Right cardiac atrium (tissue), 5 donors: ENCODE data around the gene DNAJC7. TPM values are rescaled to one million over a fixed set of nuclear protein-coding genes. Genes with fewer than 3 reads are reported as not detected.

Experiments
- ATAC-seq, 2 donors: fragments of 200-7000 bp; cut with Tn5 transposase; one replicate each; pipeline versions ENCODE4 v1.8.0 to v1.9.1; 2020; ENCODE audit warnings: moderate library complexity in 2 of 2, mild to moderate bottlenecking in 1 of 2
- DNase-seq, 3 donors: peaks; one replicate each; pipeline ENCODE4 v3.0.0-alpha.2; 2020
- H3K27ac ChIP-seq: one replicate; pipeline ENCODE4 v1.5.1; 2013; ENCODE audit warnings: mild to moderate bottlenecking, low read length, control low read depth, moderate library complexity
- H3K27me3 ChIP-seq: one replicate; pipeline ENCODE4 v1.6.1; 2013; ENCODE audit not compliant: control insufficient read depth, insufficient read depth
- H3K4me1 ChIP-seq: one replicate; pipeline ENCODE4 v1.6.1; 2013; ENCODE audit warnings: low read length; ENCODE audit not compliant: control insufficient read depth, insufficient read depth
- H3K4me3 ChIP-seq: one replicate; pipeline ENCODE4 v1.5.1; 2013; ENCODE audit warnings: low read length, control low read depth
- H3K9me3 ChIP-seq: one replicate; pipeline ENCODE4 v1.6.1; 2013; ENCODE audit warnings: low read length; ENCODE audit not compliant: control insufficient read depth
- WGBS: extraction: QIAGEN DNeasy Blood & Tissue Kit; methylation state at CpG from one replicate; pipeline ENCODE4 v1.1.7; 2013; 5-methylcytosine and 5-hydroxymethylcytosine counted together
- intact Hi-C, 4 donors: fragments of 100-400 bp; cut with DNase I; formaldehyde crosslinking; loops; one replicate each; pipeline versions ENCODE4 v1.11.0 to v1.14.0; 2022 to 2023
- polyA plus RNA-seq: library from polyadenylated mRNA; stranded (reverse); fragments of 200-250 nt; gene quantifications from one replicate; pipeline ENCODE4 v1.2.3, GENCODE V29; 2013
- total RNA-seq, 4 donors: library from RNA; stranded (reverse); fragmentation: NEBNext Ultra II Directional; extraction: Animal tissue kit (Norgen Biotek cat#: 25700); gene quantifications; one replicate each; pipeline ENCODE4 v1.2.1, GENCODE V29; 2021
- donor health status: healthy with polysubstance abuse.
- donor health status: DM: no; HTN: yes; CAD: no.
- donor health status: DM: no; HTN: no; CAD: no.
- donor health status: DM: no; HTN: yes; CAD: no; lungs with severe emphysema.
- donor health status: DM: yes; HTN: yes; CAD: no.

DNAJC7 gene
- total and polyA plus RNA-seq, 5 donors: 56.2 to 81.5 (median 61.9) TPM

DNA sequence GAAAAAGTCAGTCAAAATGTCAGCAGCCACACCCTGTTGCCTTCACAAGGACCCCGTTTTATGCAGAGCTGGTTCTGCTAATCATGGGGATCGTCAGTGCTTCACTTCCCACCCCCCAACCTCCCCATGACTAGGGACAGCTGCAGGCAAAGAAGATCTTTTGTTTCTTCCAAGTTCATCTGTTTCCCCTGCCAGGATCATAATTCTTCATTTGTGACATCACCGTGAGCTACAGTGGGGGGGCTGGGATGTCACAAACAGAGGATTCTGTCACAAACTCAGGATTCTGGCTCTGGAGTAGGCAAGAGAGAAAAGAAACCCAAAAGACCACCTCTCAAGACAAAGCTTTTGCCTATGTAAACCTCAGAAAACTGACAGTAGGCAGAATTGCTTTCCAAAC lies 24.7 kb downstream of the DNAJC7 start:
- Histone ChIP-seq H3K9me3 (no peaks in the 10 kb centered on the region), H3K27ac (no peak overlapping the region), H3K4me3 (no peak overlapping the region), H3K4me1 (no peaks in the 10 kb centered on the region), H3K27me3 (no peaks in the 10 kb centered on the region)
- DNase-seq (no peak), ATAC-seq (no peak)
- 49% methylated on average over 3 of the region's 3 CpGs for WGBS
- intact Hi-C loops: no loop called here

DNA sequence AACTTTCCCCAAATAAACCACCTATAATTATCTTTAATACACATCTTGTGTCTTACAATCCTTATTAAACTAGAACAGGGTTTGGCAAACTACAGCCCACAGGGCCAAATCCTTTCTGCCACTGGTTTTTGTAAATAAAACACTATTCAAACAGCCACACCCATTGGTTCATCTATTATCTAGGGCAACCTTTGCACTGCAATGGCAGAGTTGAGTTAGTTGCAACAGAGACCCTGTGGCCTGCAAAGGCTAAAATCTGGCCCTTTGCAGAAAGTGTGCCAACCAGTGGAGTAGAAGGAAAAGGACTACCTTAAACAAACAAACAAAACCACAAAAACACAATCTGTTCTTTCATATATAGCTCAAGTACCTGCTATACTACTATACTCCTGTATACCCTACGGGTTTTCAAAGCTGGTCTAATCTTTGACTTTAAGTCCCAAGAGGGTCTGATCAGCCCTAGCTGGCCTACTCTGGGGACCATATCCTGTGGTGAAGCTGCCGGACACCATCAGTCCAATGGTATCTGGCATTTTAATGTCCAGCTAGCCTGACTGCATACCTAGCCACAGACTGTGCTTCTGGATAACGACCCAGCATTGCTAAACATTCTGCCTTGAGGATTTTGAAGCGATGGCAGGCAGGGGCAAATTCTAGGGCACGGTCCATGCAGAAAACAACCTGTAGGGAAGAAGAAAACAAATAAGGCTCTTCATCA lies 27.4 kb downstream of the DNAJC7 start:
- no peaks in the 10 kb centered on the region for H3K4me1 ChIP-seq
- no peak overlapping the region for H3K27ac ChIP-seq
- intact Hi-C loops: no loop called here
- DNase-seq: no peak
- WGBS: 76% methylated on average over 5 of the region's 5 CpGs
- ATAC-seq: no peak
- no peaks in the 10 kb centered on the region for H3K9me3 ChIP-seq
- H3K27me3 ChIP-seq: no peaks in the 10 kb centered on the region
- no peak overlapping the region for H3K4me3 ChIP-seq

DNA sequence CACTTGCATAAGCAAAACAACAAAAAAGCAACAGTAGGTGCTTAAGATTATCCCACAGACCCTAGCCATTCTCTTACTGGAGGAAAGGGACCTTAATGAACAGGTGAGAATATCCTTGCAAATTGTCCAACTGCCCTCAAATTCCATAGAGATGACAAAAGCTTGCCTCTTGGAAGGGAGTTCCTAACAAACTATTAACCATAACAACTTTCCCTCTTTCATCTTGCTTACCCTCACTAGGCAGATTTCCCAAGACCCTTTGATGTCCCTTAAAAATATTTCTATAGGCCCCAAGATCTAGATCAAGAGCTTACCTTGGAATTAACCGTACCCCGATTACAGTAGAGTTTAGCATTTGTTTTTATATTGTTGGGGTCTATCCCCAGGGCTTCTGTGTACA lies 28.8 kb downstream of the DNAJC7 start:
- Histone ChIP-seq H3K9me3 (no peaks in the 10 kb centered on the region), H3K27me3 (no peaks in the 10 kb centered on the region), H3K4me1 (no peaks in the 10 kb centered on the region), H3K27ac (no peak overlapping the region), H3K4me3 (no peak overlapping the region)
- intact Hi-C loops: no loop called here
- ATAC-seq (no peak), DNase-seq (no peak)
- WGBS: 95% methylated on average over 2 of the region's 2 CpGs

DNA sequence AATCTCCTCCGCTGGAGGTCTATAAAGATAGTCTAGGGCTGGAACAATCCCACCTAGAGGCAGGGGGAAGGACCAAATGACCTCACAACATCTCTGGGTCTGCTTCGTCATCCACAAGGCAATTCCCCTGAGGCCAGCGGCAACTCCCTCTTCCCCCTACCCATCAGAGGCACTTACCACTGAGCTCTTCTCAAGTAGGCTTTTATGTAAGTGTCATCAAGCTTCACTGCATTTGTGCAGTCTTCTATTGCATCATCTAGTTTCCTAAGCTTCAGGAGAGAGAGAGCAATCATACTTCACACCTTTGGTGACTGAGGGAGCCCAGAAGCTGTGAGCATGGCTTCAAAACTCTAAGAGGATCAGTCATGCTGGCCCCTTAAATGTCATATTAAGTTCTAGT lies 29.6 kb downstream of the DNAJC7 start:
- DNase-seq (no peak), ATAC-seq (no peak)
- Histone ChIP-seq H3K4me1 (no peaks in the 10 kb centered on the region), H3K27me3 (no peaks in the 10 kb centered on the region), H3K9me3 (no peaks in the 10 kb centered on the region), H3K27ac (no peak overlapping the region), H3K4me3 (no peak overlapping the region)
- WGBS: 75% methylated on average over 3 of the region's 3 CpGs
- intact Hi-C loops: no loop called here

DNA sequence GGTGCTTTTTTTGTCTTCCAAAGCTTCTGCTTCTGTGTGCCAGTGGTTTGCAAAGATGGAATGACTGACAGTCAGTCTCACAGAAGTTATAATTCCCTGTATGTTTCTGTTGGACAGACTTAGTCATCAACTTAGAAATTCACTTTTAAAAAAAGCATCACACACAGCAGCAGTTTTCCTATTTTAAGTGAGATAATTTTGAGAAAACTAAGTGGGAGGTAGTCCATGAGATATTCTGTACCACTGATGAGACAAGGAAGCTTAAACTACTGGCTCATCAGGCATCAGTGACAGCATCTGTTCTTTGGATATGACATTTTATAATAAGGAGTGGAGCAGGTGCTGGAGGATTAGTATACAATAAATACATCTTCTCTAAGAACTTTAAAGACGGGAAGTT lies 30.6 kb downstream of the DNAJC7 start:
- intact Hi-C loops: no loop called here
- DNase-seq: no peak
- 93% methylated on average over 1 of the region's 1 CpG for WGBS
- Histone ChIP-seq H3K27me3 (no peaks in the 10 kb centered on the region), H3K27ac (no peak overlapping the region), H3K4me3 (no peak overlapping the region), H3K4me1 (no peaks in the 10 kb centered on the region), H3K9me3 (no peaks in the 10 kb centered on the region)
- ATAC-seq: no peak

DNA sequence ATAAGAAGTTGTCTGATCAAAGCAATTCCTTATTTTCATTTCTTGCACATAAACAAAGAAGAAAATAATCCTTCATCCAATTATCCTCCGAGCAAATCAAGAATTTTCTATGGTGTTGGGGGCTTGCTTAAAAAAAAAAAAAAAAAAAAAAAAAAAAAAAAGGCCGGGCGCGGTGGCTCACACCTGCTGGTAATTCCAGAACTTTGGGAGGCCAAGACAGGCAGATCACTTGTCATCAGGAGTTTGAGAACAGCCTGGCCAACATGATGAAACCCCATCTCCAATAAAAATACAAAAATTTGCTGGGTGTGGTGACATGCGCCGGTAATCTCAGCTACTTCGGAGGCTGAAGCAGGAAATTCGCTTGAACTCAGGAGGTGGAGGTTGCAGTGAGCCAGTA lies 31.3 kb downstream of the DNAJC7 start:
- Histone ChIP-seq H3K4me3 (no peak overlapping the region), H3K4me1 (no peaks in the 10 kb centered on the region), H3K27me3 (no peaks in the 10 kb centered on the region), H3K27ac (no peak overlapping the region), H3K9me3 (no peaks in the 10 kb centered on the region)
- intact Hi-C loops: no loop called here
- 94% methylated on average over 8 of the region's 8 CpGs for WGBS
- DNase-seq: no peak
- no peak for ATAC-seq

DNA sequence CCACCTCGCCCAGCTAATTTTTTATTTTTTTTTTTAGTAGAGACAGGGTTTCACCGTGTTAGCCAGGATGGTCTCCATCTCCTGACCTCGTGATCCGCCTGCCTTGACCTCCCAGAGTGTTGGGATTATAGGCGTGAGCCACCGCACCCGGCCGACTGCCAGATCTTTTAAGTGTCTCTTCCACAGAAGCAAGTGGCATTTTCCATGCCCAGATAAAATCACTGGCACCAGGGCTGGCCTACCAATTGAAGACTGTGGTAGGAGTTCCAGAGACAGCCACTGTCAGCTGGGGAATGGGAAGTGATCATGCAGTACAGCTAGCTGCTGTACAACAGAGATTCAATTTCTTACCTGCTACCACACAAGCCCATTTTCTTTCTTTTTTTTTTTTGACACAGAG lies 32.8 kb downstream of the DNAJC7 start:
- intact Hi-C loops: no loop called here
- ATAC-seq (peak; percentile 50 to 63), DNase-seq (peak in 1 of 3 donors; percentile 64)
- Histone ChIP-seq H3K4me3 (no peak overlapping the region), H3K4me1 (no peaks in the 10 kb centered on the region), H3K27ac (no peak overlapping the region), H3K9me3 (no peaks in the 10 kb centered on the region), H3K27me3 (no peaks in the 10 kb centered on the region)
- WGBS: 72% methylated on average over 8 of the region's 8 CpGs

DNA sequence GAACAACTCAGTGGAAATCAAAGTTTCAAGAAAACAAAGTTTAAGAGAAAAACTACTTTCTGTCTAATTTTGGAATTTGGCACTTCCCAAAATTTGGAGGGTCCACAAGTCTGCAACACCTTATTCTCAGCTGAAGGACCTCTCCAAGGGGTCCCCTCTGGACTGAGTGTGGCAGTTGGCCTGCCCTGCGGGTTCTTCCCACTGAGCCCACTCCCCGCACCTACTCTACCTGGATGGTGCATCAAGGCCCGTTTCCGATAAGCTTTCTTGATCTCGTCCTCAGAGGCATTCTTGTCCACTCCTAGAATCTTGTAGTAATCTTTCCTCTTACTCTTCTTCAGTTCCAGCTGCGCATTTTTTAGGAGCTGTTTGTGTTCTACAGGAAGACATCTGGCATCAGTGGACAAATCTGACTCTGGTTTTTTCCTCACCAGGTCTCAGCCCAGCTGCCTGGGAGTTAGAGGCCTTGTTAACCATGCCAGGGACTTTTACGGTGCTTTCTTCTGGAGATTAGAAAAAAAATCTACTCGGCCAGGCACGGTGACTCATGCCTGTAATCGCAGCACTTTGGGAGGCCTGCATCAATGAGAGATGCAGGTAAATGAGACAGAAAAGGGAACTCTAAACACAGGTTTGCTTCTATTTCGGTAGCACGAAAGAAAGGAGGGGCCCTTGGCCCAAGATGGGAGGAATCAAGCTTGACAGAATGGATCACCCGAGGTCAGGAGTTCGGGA lies 35.0 kb downstream of the DNAJC7 start:
- Histone ChIP-seq H3K4me3 (no peak overlapping the region), H3K4me1 (no peaks in the 10 kb centered on the region), H3K9me3 (no peaks in the 10 kb centered on the region), H3K27me3 (no peaks in the 10 kb centered on the region), H3K27ac (no peak overlapping the region)
- intact Hi-C loops: no loop called here
- ATAC-seq: no peak
- WGBS: 92% methylated on average over 14 of the region's 14 CpGs
- no peak for DNase-seq

DNA sequence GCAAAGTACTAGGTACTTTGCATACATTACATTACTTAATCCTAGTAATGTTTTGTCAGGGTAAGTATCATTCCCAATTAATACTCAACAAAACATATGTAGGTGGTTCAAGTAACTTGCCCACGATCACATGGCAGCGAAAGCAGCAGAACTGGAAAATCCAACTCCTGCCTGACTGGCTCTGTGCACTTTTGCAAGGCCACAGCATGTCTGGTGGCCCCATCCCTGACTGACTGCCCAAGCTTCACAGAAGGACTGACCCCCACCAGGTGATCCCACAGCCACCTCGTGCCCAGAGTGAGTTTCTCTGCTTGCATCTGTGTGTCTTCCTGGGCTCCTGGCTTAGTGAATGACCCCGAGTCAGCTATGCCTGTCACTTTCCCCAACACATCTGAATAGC lies 39.2 kb downstream of the DNAJC7 start:
- no peaks in the 10 kb centered on the region for H3K9me3 ChIP-seq
- H3K27me3 ChIP-seq: no peaks in the 10 kb centered on the region
- intact Hi-C loops: no loop called here
- no peak for ATAC-seq
- H3K27ac ChIP-seq: no peak overlapping the region
- WGBS: 91% methylated on average over 4 of the region's 4 CpGs
- peaks cover 2% of the 10 kb centered on the region for H3K4me1 ChIP-seq
- DNase-seq: no peak
- H3K4me3 ChIP-seq: no peak overlapping the region

DNA sequence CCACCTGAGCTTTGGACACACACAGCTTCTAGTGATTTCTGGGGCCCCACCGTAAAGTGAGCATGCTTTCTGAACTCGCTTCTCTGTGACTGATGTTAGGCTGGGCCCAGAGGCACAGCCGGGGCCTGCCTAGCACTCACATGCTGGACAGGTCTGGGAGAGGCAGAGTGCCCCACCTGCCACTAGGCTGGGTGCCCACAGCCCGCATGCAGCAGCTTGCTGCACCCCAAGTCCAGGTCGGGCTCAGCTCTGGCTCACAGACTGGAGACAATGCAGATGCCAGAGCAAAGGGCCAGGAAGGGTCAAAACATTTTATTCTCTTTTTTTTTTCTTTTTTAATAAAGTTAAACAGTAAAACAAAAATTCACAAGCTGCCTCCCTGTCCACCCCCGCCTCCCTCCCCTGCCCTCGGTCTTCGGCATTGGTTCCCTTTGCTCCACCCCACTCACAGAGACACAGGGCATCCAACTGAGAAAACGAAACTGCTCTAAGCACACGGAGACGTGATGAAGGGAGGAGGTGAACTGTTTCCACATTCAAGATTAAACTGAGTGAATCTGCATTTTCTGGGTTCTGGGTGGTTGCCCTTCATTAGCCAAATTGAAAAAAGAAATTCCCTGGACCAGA lies 41.0 kb downstream of the DNAJC7 start:
- intact Hi-C loops: no loop called here
- Histone ChIP-seq H3K9me3 (no peaks in the 10 kb centered on the region), H3K4me1 (peaks cover 2% of the 10 kb centered on the region), H3K27me3 (no peaks in the 10 kb centered on the region), H3K4me3 (no peak overlapping the region), H3K27ac (no peak overlapping the region)
- WGBS: 65% methylated on average over 11 of the region's 11 CpGs
- ATAC-seq (peak in 1 of 2 donors; percentile 53), DNase-seq (peak in 1 of 3 donors; percentile 70)
